ENCODE results near the gene PPP2R5C. TPM values are rescaled to one million over a fixed set of nuclear protein-coding genes. Genes with fewer than 3 reads are reported as not detected.

PPP2R5C gene
- total and polyA plus RNA-seq, 2 of the 4 experiments (the other 2 are of a cell fraction), result 65.9 to 78.7 TPM

GRCh38 chr14:101721111-101721510 is 40.4 kb upstream of the PPP2R5C start:
- WGBS, 2 experiments (ENCODE audit: extremely low coverage in 2 of 2, insufficient read length in 1 of 2), result no CpG with 5 or more reads among the region's 5 CpGs
- Histone ChIP-seq H3K9me3 (ENCODE audit: control insufficient read depth, insufficient read depth, low read length) (no peaks in the 10 kb centered on the region), H3K4me3 (ENCODE audit: insufficient read depth, low read depth, low read length) (no peak overlapping the region), H3K4ac (ENCODE audit: low read depth, low read length) (no peak overlapping the region), H3K4me1 (ENCODE audit: control insufficient read depth, insufficient read depth, low read length) (no peaks in the 10 kb centered on the region), H4K8ac (ENCODE audit: low read depth in 2 of 2, low read length in 2 of 2) (no peak overlapping the region), H2AK5ac (ENCODE audit: low read depth, low read length) (no peak overlapping the region), H4K20me1 (ENCODE audit: insufficient read depth, low read length) (no peaks in the 10 kb centered on the region), H2AK9ac (replicated peaks; ENCODE audit: low read depth, low read length, poor library complexity) (no peak overlapping the region), H4K91ac (ENCODE audit: insufficient read depth, low read depth, low read length) (no peak overlapping the region), H3K4me2 (ENCODE audit: low read depth, low read length) (no peak overlapping the region), H2AFZ (replicated peaks; ENCODE audit: low read length, poor library complexity) (no peak overlapping the region), H2BK15ac (ENCODE audit: low read depth, low read length) (no peak overlapping the region), H3K23ac (ENCODE audit: low read depth, low read length) (no peak overlapping the region), H3K14ac (replicated peaks; ENCODE audit: low read depth, low read length) (no peak overlapping the region), H3K27ac (ENCODE audit: insufficient read depth, low read length) (no peak overlapping the region), H2BK120ac (ENCODE audit: low read depth, low read length) (no peak overlapping the region), H3K79me1 (ENCODE audit: low read depth in 1 of 2, low read length in 2 of 2) (no peaks in the 10 kb centered on the region), H2BK20ac (ENCODE audit: low read depth, low read length) (no peak overlapping the region), H3K9me1 (ENCODE audit: insufficient read depth, low read length) (0 out of 2 replicates have a peak, but pooled peaks cover 3% of the 10 kb centered on the region), H3K36me3 (ENCODE audit: control insufficient read depth, insufficient read depth, low read length) (no peaks in the 10 kb centered on the region), H3K56ac (ENCODE audit: extremely low read depth, insufficient read depth, low read length) (no peak overlapping the region), H2BK5ac (ENCODE audit: low read depth, low read length, poor library complexity, severe bottlenecking) (no peak overlapping the region), H3K18ac (ENCODE audit: low read depth, low read length) (no peak overlapping the region), H4K5ac (ENCODE audit: low read depth, low read length) (no peak overlapping the region), H3K9ac (ENCODE audit: low read depth, low read length) (no peak overlapping the region), H3K27me3 (ENCODE audit: control insufficient read depth, insufficient read depth, low read length) (peaks cover 6% of the 10 kb centered on the region; the same call in 1 of the 2 replicates)
- intact Hi-C loops (cut with micrococcal nuclease), result no loop called here
- in situ Hi-C loops (cut with MboI; ENCODE audit: low sequenced_read_pairs), result no loop called here
- BruUV-seq (replicated peaks), result no TSS peak
- dilution Hi-C loops (cut with HindIII; ENCODE audit: low sequenced_read_pairs, unreplicated experiment), result no loop called here
- ATAC-seq (ENCODE audit: low read depth), result no peak
- ChIA-PET CTCF (no interaction called here), POLR2A (ENCODE audit: unreplicated experiment) (no interaction called here)
- no peak for TF ChIP-seq FOS (IDR thresholded peaks at IDR 0.05; ENCODE audit: low read depth, low read length)
- DNase-seq, result no peak
